GM18907 (cell line): ENCODE results near the gene APOL5.
A peak's percentile ranks its signal among the peaks of the same experiment; 100 is the strongest.

Source experiments
- ATAC-seq: cut with Tn5 transposase; IDR thresholded peaks from one replicate; pipeline ENCODE4 v1.9.1; 2021; ENCODE audit warnings: mild to moderate bottlenecking, moderate library complexity; ENCODE audit not compliant: unreplicated experiment

The APOL5 gene

DNA sequence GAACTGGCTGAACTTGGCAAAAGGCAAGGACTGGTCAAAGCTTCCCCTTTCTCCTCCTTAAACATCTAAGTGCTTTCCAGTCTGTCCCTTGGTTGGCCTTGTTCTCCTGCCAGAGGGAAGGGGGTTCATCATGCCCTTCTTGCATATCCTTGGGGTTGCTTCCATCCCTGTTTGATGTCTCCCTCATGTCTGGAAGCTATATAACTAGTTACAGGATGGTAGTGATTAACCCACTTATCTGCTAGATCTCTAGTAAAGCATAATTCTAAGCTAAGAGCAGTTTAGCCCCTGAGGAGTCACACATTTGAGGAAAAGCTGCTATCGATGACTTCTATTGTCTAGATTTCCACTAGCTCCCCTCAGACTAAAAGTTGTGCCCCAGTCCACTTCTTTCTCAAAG is 22.9 kb downstream of the APOL5 start:
- no peak for ATAC-seq

DNA sequence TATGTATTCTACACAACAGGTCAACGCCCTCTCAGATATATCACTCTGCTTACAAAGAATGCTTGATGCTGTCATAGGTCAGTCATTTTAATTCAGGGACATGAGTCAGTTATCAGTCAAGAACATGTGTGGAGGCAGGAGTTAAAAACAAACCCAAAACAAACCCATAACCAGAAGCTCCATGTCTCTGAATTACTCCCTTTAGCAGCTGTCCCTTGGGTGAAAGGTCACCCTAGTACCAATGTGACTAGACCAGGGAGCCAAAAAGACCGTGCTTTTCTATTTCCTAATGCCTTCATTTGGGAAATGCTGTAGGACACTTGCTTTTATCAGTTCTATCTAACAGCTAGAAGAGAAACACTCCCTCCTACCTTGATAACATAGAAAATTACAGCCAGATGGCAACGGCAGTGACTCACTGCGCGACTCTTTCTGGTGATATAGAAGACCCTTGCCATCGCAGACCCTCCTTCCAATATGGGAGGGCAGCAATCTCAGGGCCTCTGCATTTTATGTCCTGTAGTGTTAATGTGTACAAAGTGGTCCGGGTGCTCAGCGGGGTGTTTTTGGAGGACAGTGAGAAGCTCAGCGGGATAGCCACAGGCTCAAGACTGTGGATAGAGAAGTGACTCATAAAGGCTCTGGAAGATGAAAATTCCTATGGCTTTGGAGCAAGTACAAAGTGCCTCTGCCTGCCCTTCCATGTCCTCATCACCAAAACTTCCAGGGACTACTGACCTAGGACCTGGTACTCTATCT is 24.8 kb downstream of the APOL5 start:
- no peak for ATAC-seq

DNA sequence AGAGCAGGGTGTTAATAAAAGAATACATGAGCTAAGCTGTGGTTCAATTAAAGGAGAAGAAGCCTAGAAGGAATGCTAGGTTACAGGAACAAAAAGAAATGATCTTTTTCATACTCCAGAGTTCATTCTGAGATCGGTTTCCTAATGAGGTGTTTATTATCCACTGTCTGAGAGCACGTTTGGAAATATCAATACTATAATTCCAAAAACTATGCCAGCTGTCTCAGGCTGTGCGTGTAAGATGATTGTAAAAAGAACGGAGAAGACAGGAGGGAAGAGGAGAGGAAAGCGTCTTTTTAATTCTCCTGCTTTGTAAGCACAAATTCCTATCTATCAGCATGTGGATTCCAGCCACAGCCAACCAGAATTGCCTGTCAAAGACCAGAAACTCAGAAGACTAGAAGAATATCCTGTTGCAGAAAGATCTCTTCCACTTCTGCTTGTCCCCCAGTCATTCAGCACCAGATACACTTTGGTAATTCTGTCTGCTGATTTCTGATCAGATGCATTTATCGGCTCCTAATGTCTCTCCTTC is 25.7 kb downstream of the APOL5 start:
- no peak for ATAC-seq

DNA sequence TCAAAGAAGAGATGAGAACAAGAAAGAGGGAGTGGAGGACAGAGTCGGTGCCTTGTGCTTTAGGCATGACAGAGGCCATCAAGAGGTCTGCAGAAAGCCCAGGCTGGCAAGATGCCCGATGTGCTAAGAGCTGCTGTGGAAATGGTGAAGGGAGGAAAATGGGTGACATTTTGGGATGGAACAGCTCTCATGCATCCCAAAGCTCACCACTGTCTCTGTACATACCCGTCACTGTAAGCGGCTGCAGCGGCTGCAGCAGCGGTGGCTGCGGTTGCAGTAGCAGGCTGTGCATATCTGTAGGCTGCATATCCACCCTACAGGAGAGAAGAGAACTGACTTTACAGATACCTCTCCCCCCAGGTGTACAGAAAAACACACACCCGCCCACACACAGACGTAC is 28.6 kb downstream of the APOL5 start:
- ATAC-seq: no peak

DNA sequence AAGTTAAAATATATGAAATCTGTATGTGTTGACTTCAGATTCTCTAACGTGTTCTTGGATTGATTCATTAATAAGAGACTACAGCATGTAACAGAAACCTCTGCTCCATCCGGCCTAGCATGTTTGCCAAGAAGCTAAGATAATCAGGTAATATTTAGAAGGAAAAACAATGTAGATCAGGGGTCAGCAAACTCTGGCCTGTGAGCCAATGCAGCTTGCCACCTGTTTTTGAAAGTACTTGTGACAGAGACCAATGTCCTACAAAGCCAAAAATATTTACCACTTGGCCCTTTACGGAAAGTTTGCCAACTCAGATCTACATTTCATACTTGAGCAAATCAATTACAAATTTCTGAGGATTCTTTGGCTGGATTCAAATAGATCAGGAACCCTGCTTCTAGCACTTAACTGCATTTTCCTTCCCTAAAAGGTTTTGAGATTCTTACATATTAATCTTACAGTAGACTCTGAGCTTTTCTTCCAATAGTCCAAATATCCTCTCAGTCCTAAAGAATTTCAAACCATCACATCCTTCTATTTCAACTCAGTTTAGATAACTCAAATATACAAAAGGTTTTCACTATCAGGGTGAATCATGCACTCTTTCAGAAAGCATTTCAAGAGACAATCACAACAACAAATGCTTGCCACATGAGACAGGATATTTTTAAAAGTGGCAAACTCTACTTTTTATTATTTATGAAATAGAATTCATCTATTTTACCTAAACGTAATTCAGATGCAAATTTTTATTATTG is 29.5 kb downstream of the APOL5 start:
- ATAC-seq: no peak

DNA sequence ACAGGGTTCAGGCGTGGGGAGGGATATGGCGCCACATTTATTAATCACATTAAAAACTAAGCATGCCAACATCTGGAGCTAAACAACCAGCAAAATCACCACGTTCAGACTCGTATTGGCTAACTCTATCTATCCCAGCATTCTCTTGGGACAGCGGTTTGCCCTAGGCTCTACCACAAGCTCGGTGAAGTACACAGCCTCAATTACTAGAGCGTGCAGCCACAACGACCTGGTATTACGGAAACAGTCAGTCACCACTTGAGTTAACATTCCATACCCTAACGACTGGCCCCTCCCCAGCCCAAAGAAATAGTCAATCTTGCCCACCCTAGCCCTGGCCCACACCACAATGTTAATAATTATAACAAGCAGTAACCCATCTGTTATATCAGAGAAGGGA is 32.1 kb downstream of the APOL5 start:
- peak; percentile 93 for ATAC-seq

DNA sequence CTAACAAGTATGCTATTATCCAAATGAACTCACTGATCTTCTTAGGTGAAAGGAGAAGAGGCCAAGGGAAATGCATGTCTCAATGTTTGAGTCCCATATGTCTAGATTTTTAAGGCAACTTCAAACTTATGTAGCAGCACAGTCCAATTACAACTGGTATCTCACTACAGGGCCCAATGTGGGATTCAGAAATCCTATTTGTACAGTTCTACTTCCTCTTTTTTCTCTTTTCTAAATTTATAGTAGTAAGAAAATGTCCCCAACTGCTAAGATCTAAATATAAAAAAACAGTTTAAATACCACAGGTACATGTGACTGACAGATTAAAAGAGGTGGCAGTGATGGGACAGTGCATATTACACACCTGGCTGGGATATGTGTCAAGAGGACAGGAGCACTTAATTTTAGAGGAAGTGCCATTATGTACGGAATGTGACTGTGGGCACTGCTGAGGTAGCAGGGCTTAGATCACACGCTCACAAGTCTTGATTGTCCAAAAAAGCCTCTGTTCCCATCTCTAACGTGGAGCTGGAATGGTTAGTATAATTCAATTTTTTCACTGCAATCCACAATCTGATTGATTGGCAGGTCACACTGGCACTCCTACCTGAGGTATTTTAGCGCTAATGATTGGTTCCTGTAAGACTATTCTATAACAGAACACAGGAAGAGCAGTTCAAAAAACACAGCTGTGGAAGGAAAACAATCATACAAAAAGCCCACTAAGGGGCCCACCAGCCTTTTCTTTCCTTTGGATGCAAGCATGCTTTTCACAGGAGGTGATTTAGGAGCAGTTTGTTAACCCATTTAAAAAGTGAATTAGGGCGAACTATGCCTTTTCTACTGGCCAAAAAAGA is 34.6 kb downstream of the APOL5 start:
- ATAC-seq: no peak

DNA sequence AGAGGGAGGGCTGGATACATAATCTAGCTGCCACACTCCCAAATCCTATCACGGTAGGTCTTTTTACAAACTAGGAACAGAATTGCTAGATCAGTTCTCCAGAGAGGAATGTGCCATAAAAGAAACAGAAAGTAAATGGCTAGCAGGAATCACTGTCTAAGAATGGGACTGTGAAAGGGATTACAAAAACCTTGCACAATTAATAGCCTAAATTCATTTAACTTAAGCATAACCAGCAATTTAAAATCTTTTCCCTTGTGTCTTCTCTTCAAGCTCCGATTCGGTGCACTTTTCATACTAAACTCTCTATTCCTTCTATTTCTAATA is 35.2 kb downstream of the APOL5 start:
- ATAC-seq: no peak

DNA sequence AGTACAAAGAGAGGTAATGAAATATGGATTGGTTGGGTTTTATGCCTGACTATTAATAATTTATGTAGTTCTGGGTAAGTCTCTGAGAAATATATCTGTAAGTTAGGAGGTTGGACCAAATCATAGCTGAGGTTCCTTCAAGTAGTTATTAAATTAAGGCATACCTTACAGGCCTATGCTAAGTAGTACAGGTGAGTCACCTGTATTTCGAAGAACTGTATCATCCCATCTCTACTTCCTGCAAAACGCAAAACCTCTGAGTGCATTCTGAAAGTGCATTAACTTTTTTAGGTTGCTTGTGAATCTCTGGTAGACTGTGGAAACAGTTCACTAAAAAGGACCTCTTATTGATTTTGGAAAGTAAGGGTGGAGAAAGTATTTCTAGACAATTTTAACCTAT is 37.1 kb downstream of the APOL5 start:
- no peak for ATAC-seq

DNA sequence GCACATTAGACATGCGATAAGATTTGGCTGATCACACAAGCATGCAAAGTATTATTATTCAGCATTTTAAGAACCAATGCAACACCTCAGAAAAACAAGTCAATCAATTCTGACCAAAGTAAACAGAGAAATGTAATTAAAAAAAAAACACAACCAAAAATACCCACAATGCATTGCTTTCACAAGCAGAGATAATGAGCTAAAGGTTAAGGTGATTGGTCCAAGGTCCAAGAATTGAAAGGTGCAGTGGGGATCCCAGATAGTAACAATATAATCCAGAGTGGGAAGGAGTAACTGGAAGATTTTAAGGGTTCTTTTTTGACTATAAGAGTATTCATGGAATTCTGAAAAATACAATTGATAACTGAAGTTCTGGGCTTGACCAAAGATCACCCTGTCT is 39.0 kb downstream of the APOL5 start:
- ATAC-seq: no peak

DNA sequence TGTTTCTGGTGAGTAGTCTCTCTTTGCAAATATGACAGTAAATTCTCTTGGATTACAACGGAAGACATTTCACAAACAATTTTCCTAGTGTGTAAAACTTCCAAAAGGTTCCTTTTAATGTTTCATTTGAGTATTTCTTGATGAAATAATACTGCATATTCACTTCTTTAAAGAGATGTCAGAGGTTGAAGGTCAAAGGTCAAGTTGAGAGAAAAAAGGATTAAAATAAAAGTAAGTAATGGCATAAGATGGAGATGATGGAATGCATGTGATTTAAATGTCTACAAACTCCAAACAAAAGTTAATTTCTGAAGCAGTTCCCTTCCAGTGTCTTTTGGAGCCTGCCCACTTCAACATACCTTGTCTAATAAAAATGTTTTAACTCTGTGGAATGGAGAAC is 40.7 kb downstream of the APOL5 start:
- no peak for ATAC-seq

DNA sequence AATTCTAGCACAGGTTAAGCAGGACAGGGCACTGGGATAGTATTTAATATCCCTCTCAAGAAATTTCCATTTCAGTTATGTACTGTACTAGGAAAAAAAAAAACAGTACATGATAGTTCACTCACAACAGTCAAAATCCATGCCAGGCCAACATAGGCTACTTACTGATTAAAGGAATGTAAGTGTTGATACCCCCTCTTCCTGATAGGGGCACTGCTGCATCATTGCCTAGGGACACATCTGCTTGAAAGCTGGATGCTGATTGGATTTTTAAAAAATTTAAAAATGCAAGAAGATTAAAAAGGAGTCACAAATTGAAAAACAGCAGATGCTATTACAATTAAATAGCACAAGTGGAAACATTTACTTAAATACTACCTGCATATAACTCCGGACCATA is 43.4 kb downstream of the APOL5 start:
- no peak for ATAC-seq

DNA sequence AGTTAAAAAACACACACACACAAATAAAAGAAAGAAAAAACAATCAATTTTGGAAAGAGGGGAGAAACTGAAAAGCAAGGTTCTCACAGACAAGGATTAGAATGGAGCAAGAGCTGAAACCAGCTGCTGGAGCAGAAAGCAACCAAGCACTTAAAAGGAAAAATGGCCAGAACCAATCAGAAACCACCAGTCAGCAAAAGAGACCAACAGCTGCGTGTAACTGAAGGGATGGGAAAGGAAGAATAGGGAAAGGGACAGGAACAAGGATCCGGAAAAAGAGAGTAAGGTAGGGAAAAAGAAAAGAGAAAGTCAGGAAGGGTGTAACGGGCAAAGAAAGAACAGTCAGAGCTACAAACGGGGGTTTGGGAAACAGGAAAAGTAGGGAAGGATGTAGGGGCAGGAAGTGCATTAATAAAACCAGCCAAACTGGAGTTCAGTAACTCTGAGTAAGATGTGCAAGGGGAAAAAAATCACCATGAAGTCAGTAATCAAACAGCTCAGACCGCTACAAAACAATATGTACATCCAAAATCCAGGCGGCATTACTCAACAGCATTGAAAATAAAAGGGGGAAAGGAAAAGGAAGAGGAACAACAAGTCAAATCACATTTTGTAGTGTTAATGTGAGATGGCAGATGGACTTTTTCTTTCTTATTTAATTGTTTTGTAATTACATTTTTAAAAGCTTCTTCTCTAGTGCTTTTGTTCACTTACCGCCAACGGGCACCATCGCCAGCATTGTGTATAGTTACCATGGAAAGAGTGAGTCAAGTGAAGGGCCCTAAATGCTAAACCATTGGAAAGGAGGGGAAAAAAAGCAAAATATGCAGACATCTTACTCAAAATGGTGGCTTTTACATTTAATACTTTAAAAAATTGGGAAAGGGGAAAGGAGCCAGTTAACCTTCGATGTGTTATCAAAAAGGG is 49.2 kb downstream of the APOL5 start:
- ATAC-seq: no peak

DNA sequence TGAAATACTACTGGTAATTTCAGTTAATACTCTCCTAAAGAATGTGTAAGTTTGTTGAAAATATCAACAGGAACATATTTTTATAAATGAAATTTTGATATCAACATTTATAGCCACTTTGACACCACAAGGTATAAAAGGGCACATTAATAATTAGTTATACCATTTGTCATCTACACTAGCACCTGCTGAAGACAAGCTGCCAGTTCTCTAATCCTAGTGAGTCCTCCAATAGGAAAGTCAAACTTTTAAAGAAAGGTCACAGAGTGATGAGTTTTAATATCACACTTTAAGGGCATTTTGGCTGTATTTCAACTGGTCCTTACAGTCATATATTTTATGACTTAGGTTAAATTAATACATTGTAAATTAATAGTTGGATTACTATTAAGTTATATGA is 52.3 kb downstream of the APOL5 start:
- no peak for ATAC-seq

DNA sequence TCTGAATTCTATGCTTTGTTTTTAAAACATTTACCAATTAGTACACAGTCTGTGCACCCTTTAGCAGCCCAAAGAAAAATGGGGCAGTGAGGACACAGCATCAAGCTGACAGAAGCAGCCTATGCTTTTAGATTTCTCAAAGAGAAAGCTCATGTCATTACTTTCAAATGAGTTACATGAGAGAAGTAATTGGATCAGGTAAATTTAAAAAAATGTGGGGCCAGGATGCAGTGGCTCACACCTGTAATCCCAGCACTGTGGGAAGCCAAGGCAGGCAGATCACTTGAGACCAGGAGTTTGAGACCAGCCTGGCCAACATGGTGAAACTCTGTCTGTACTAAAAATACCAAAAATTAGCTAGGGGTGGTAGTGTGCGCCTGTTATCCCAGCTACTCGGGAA is 57.7 kb downstream of the APOL5 start:
- no peak for ATAC-seq

DNA sequence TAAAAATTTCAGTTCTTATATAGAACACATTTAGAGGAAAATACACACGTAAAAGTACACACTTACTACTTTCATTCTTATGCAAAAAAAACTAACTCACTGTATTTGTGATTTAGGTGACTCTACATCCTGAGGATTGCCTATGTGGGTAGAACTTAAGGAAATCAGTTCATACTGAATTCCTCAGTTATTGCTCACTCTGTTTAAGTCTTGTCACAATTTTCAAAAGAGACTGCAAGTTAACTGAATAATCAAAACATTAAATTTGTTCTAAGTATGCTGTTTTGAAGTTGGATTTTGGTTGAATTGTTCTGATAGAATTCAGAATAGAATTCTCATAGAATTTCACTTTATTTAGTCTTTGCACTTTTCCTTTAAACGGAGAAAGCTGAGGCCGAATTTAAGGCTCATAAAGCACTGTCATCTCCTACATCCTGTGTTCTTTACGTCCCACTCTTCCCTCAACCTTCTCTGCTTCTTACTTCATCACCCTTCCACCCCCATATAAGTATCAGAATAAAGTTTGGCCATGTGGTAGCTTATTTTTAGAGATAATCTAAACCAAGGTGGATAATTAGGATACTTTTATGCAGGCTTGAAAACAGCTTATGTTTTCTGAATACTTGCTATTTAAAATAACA is 59.8 kb downstream of the APOL5 start:
- no peak for ATAC-seq
